Left colon (tissue), 2 donors: ENCODE measurements around the gene SWSAP1. TPM values are rescaled to one million over a fixed set of nuclear protein-coding genes. Genes with fewer than 3 reads are reported as not detected.

Experiments
- ATAC-seq: fragments of 200-7000 bp; cut with Tn5 transposase; one replicate; pipeline ENCODE4 v1.9.1; 2020; ENCODE audit warnings: mild to moderate bottlenecking, moderate library complexity
- DNase-seq, 2 donors: peaks; one replicate each; pipeline ENCODE4 v3.0.0-alpha.2; 2020
- intact Hi-C, 2 donors: fragments of 100-400 bp; cut with DNase I in 1 of 2; cut with micrococcal nuclease in 1 of 2; formaldehyde crosslinking; loops; one replicate each; pipeline versions ENCODE4 v1.11.2 to v1.14.0; 2022; cut with DNase I, micrococcal nuclease
- total RNA-seq, 2 donors: library from RNA; stranded (reverse); fragmentation: NEBNext Ultra II Directional; extraction: Animal tissue kit (Norgen Biotek cat#: 25700); gene quantifications; one replicate each; pipeline ENCODE4 v1.2.1, GENCODE V29; 2021
- donor health status: DM: no; HTN: no; CAD: no.
- donor health status: DM: yes; HTN: yes; CAD: no.

Gene SWSAP1
- total RNA-seq, 2 donors from 2014 or later, result 3.3 to 3.4 TPM

DNA sequence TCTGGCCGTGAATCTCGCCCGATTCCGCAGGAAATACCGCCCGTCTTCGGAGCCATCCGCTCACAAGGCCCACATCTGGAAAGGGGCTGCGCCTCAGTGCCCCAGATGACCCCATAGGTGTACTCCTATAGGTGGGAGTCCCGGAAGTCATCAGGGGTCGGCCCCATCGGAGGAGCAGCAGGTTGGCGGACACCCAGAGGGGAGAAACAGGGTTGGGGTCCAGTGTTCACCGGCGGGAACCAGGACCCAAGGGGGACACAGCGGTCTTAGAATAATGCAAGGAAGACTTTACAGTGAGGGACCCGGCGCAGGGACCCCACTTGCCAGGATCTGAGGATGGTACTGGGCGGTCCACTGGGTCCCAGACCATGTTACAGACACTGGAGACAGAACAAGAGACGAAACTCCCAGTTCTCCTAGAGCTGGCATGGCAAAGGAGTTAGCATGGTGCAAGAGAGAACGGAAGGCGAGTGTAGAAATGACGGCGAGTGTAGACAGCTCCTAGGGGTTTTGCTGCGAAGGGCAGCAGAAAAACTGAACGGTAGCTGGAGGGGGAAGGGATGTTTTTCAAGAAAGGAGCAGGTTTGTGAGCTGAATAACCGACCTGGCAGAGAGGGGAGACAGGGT is 48.8 kb downstream of the SWSAP1 start:
- intact Hi-C loops, result no loop called here
- DNase-seq (no peak), ATAC-seq (no peak)

- DNase-seq, result no peak
- no peak for ATAC-seq
- intact Hi-C loops, result no loop called here
These were observed 49.3 kb downstream of the SWSAP1 start for GRCh38 chr19:11423791-11424181.

Other genes starting within 250 kb of the SWSAP1 start
- gene SPC24, start 218.9 kb upstream of the SWSAP1 start, total RNA-seq, result 10 to 100 TPM in 1 of 2 donors, 1 to 10 TPM in 1; 2.6 to 11.6 TPM
- gene KANK2, start 177.1 kb upstream of the SWSAP1 start, total RNA-seq, result 10 to 100 TPM; 28.5 to 85.3 TPM
- not detected for gene ANGPTL8, start 135.0 kb upstream of the SWSAP1 start, total RNA-seq
- 10 to 100 TPM; 64.7 to 77.6 TPM for gene DOCK6, start 112.1 kb upstream of the SWSAP1 start, total RNA-seq
- gene TSPAN16, start 78.5 kb upstream of the SWSAP1 start, total RNA-seq, result not detected
- gene RAB3D, start 35.0 kb upstream of the SWSAP1 start, total RNA-seq, result 10 to 100 TPM; 34.7 to 37.6 TPM
- 10 to 100 TPM; 43.5 to 51.9 TPM for gene TMEM205, start 28.4 kb upstream of the SWSAP1 start, total RNA-seq
- 10 to 100 TPM; 28.6 to 30.2 TPM for gene CCDC159, start 28.1 kb upstream of the SWSAP1 start, total RNA-seq
- 1 to 10 TPM; 5.4 to 7.3 TPM for gene PLPPR2, start 19.2 kb upstream of the SWSAP1 start, total RNA-seq
- gene EPOR, start 9.6 kb downstream of the SWSAP1 start, total RNA-seq, result 1 to 10 TPM; 4.2 to 4.8 TPM
- 10 to 100 TPM; 21.1 to 23.9 TPM for gene RGL3, start 44.6 kb downstream of the SWSAP1 start, total RNA-seq
- under 1 TPM in 1 of 2 donors, not detected in 1; 0.42 TPM for gene ODAD3, start 60.5 kb downstream of the SWSAP1 start, total RNA-seq
- gene PRKCSH, start 61.0 kb downstream of the SWSAP1 start, total RNA-seq, result 100 to 1,000 TPM; 301 to 320 TPM
- under 1 TPM; 0.15 to 0.61 TPM for gene ELAVL3, start 106.4 kb downstream of the SWSAP1 start, total RNA-seq
- 10 to 100 TPM in 1 of 2 donors, 1 to 10 TPM in 1; 7.5 to 10.4 TPM for gene ZNF653, start 131.2 kb downstream of the SWSAP1 start, total RNA-seq
- 10 to 100 TPM; 52.8 to 64.5 TPM for gene ECSIT, start 154.5 kb downstream of the SWSAP1 start, total RNA-seq
- gene CNN1, start 164.2 kb downstream of the SWSAP1 start, total RNA-seq, result 100 to 1,000 TPM in 1 of 2 donors, 1 to 10 TPM in 1; 6.9 to 254 TPM
- 10 to 100 TPM; 34.6 to 39.0 TPM for gene ELOF1, start 184.6 kb downstream of the SWSAP1 start, total RNA-seq
- 10 to 100 TPM; 22.6 to 26.8 TPM for gene ACP5, start 203.0 kb downstream of the SWSAP1 start, total RNA-seq
- 1 to 10 TPM; 8.5 to 9.2 TPM for gene ZNF627, start 222.8 kb downstream of the SWSAP1 start, total RNA-seq